Parietal lobe (tissue), 1 donor: ENCODE measurements around the gene SCNM1. TPM values are rescaled to one million over a fixed set of nuclear protein-coding genes. Genes with fewer than 3 reads are reported as not detected.

Source experiments
- total RNA-seq: library from RNA; depleted of rRNA; stranded (reverse); fragments of >200 nt; gene quantifications from one replicate; pipeline ENCODE4 v1.2.3, GENCODE V29; 2014

SCNM1 gene
- total RNA-seq: 23.2 TPM

GRCh38 chr1:151165738-151166504 is at the start of gene SCNM1, which contains the start of gene LYSMD1:
TSS of gene SCNM1 (plus strand) at chr1:151166144. CDS start at chr1:151166153, 9 bp downstream.
TSS of gene LYSMD1 (minus strand) at chr1:151165902. CDS start at chr1:151165258, 644 bp downstream.

GRCh38 chr1:151146412-151147131 is 19.4 kb upstream of the SCNM1 start, which contains the start of gene SEMA6C:
TSS of gene SEMA6C (minus strand) at chr1:151146631. CDS start at chr1:151142621, 4,010 bp downstream.

GRCh38 chr1:151156515-151156819 is 9.5 kb upstream of the SCNM1 start, which contains the start of gene TNFAIP8L2:
TSS of gene TNFAIP8L2 (plus strand) at chr1:151156649. CDS start at chr1:151158698, 2,049 bp downstream.

GRCh38 chr1:151175863-151176262 is 9.9 kb downstream of the SCNM1 start, which contains the start of gene TMOD4:
TSS of gene TMOD4 (minus strand) at chr1:151175981. CDS start at chr1:151174875, 1,106 bp downstream.

GRCh38 chr1:151189637-151190445 is 23.9 kb downstream of the SCNM1 start, which contains the start of gene VPS72:
TSS of gene VPS72 (minus strand) at chr1:151190197. CDS start at chr1:151190121, 76 bp downstream.

GRCh38 chr1:151198254-151199127 is 32.5 kb downstream of the SCNM1 start, which contains the start of gene PIP5K1A:
TSS of gene PIP5K1A (plus strand) at chr1:151198552. CDS start at chr1:151198997, 445 bp downstream.

Other genes starting within 250 kb of the SCNM1 start
- gene SETDB1, start 239.8 kb upstream of the SCNM1 start, total RNA-seq: 78.3 TPM
- gene CERS2, start 191.3 kb upstream of the SCNM1 start, total RNA-seq: 36.0 TPM
- not detected for gene ANXA9, start 183.9 kb upstream of the SCNM1 start, total RNA-seq
- gene MINDY1, start 159.2 kb upstream of the SCNM1 start, total RNA-seq: 14.4 TPM
- 25.0 TPM for gene PRUNE1, start 157.7 kb upstream of the SCNM1 start, total RNA-seq
- gene BNIPL, start 129.6 kb upstream of the SCNM1 start, total RNA-seq: 0.31 TPM
- 4.1 TPM for gene C1orf56, start 118.4 kb upstream of the SCNM1 start, total RNA-seq
- 44.1 TPM for gene CDC42SE1, start 106.5 kb upstream of the SCNM1 start, total RNA-seq
- gene MLLT11, start 105.7 kb upstream of the SCNM1 start, total RNA-seq: 72.9 TPM
- 13.8 TPM for gene GABPB2, start 95.4 kb upstream of the SCNM1 start, total RNA-seq
- 40.1 TPM for gene SEMA6C, start 19.5 kb upstream of the SCNM1 start, total RNA-seq
- 0.94 TPM for gene TNFAIP8L2, start 9.5 kb upstream of the SCNM1 start, total RNA-seq
- gene LYSMD1, start 242 bp upstream of the SCNM1 start, total RNA-seq: 17.2 TPM
- not detected for gene TMOD4, start 9.8 kb downstream of the SCNM1 start, total RNA-seq
- 63.2 TPM for gene VPS72, start 24.1 kb downstream of the SCNM1 start, total RNA-seq
- 95.8 TPM for gene PIP5K1A, start 32.4 kb downstream of the SCNM1 start, total RNA-seq
- gene PSMD4, start 88.6 kb downstream of the SCNM1 start, total RNA-seq: 82.3 TPM
- 8.8 TPM for gene ZNF687, start 116.2 kb downstream of the SCNM1 start, total RNA-seq
- gene PI4KB, start 161.3 kb downstream of the SCNM1 start, total RNA-seq: 39.1 TPM
- 31.3 TPM for gene RFX5, start 181.1 kb downstream of the SCNM1 start, total RNA-seq
- gene SELENBP1, start 206.6 kb downstream of the SCNM1 start, total RNA-seq: 5.3 TPM
- gene PSMB4, start 233.4 kb downstream of the SCNM1 start, total RNA-seq: 224 TPM